CD8-positive, alpha-beta memory T cell (primary cell): ENCODE measurements around the gene BNC2. TPM values are rescaled to one million over a fixed set of nuclear protein-coding genes. Genes with fewer than 3 reads are reported as not detected.
"Not testable (repeated sequence)": the region's sequence is repeated elsewhere in the genome, so short reads cannot be mapped to it uniquely, and the experiment has no call there.

Experiments used
- CTCF ChIA-PET: fragments of 350-600 bp; sonication (Branson Sonifier 250); formaldehyde crosslinking; loops from one replicate; lab custom pipeline; 2021; ENCODE audit warnings: antibody characterized with exemption; lab: Charles Lee
- POLR2A ChIA-PET: fragments of 350-600 bp; sonication (Branson Sonifier 250); formaldehyde crosslinking; loops from one replicate; lab custom pipeline; 2021; ENCODE audit warnings: antibody characterized with exemption; lab: Charles Lee
- DNase-seq, 5 donors: peaks; one replicate each; pipeline versions ENCODE4 v3.0.0 to v3.0.0-alpha.2; 2020 to 2022; ENCODE audit warnings: mixed read lengths in 1 of 5
- H3K27ac ChIP-seq: one replicate; pipeline ENCODE4 v1.7.0; 2013; ENCODE audit warnings: low read depth, mild to moderate bottlenecking, low read length, moderate library complexity
- H3K27me3 ChIP-seq: 2 replicates; pipeline ENCODE4 v1.7.0; 2013; ENCODE audit warnings: low read length, mild to moderate bottlenecking; ENCODE audit not compliant: insufficient read depth, poor library complexity, severe bottlenecking
- H3K36me3 ChIP-seq: 2 replicates; pipeline ENCODE4 v1.7.0; 2013; ENCODE audit warnings: mild to moderate bottlenecking, low read length, moderate library complexity; ENCODE audit not compliant: insufficient read depth
- H3K4me1 ChIP-seq: 2 replicates; pipeline ENCODE4 v1.7.0; 2013; ENCODE audit warnings: mild to moderate bottlenecking, low read length, moderate library complexity; ENCODE audit not compliant: insufficient read depth
- H3K4me3 ChIP-seq: 2 replicates; pipeline ENCODE4 v1.7.0; 2013; ENCODE audit warnings: mild to moderate bottlenecking, low read length
- H3K9me3 ChIP-seq: 2 replicates; pipeline ENCODE4 v1.7.0; 2013; ENCODE audit warnings: mild to moderate bottlenecking, low read length
- H3K27ac Mint-ChIP-seq, 8 donors: one replicate each; pipeline ENCODE4 v1.8.0; 2020 to 2021; ENCODE audit warnings: mixed read lengths in 8 of 8, mild to moderate bottlenecking in 6 of 8, inconsistent platforms in 3 of 8, moderate library complexity in 3 of 8
- H3K27me3 Mint-ChIP-seq, 2 donors: one replicate each; pipeline ENCODE4 v1.8.0; 2020 to 2021; ENCODE audit warnings: mixed read lengths in 2 of 2, mild to moderate bottlenecking in 1 of 2, moderate library complexity in 1 of 2
- H3K36me3 Mint-ChIP-seq, 3 donors: one replicate each; pipeline ENCODE4 v1.8.0; 2020 to 2021; ENCODE audit warnings: mixed read lengths in 3 of 3, inconsistent platforms in 1 of 3, mild to moderate bottlenecking in 1 of 3
- H3K4me1 Mint-ChIP-seq, 3 donors: one replicate each; pipeline ENCODE4 v1.8.0; 2020 to 2021; ENCODE audit warnings: mixed read lengths in 3 of 3, inconsistent platforms in 1 of 3, mild to moderate bottlenecking in 1 of 3
- H3K4me3 Mint-ChIP-seq, 7 donors: one replicate each; pipeline ENCODE4 v1.8.0; 2020 to 2021; ENCODE audit warnings: mixed read lengths in 7 of 7, mild to moderate bottlenecking in 6 of 7, moderate library complexity in 4 of 7, inconsistent platforms in 2 of 7
- H3K9me3 Mint-ChIP-seq, 5 donors: one replicate each; pipeline ENCODE4 v1.8.0; 2020 to 2022; ENCODE audit warnings: mixed read lengths in 5 of 5, mild to moderate bottlenecking in 3 of 5, moderate library complexity in 2 of 5, inconsistent platforms in 1 of 5
- polyA plus RNA-seq: library from polyadenylated mRNA; unstranded; fragments of 300-500 nt; fragmentation: Illumina TruSeq; gene quantifications from one replicate; pipeline ENCODE4 v1.2.3, GENCODE V29; 2021
- total RNA-seq, 2 experiments: library from RNA; stranded (reverse); gene quantifications; one replicate each; pipeline ENCODE4 v1.2.3, GENCODE V29; 2021

Gene BNC2
- total and polyA plus RNA-seq, 3 experiments from 2014 or later = 0.18 TPM; not detected in 2

GRCh38 chr9:16539626-16540025 lies 330.8 kb downstream of the BNC2 start:
- H3K27me3 ChIP-seq, H3K9me3 ChIP-seq, H3K4me3 Mint-ChIP-seq, H3K27ac Mint-ChIP-seq, H3K4me3 ChIP-seq, POLR2A ChIA-PET, H3K4me1 ChIP-seq, CTCF ChIA-PET, H3K36me3 Mint-ChIP-seq, H3K4me1 Mint-ChIP-seq, DNase-seq, H3K36me3 ChIP-seq, H3K27ac ChIP-seq, H3K27me3 Mint-ChIP-seq: not testable (repeated sequence)
- peaks cover 0 to 32% (median 2%) of the 10 kb centered on the region in 5 donors for H3K9me3 Mint-ChIP-seq

- H3K27ac ChIP-seq = no peak overlapping the region
- H3K9me3 ChIP-seq = no peaks in the 10 kb centered on the region
- Mint-ChIP-seq H3K9me3 (peaks cover 0 to 37% (median 2%) of the 10 kb centered on the region in 5 donors), H3K4me3 (no peak overlapping the region), H3K4me1 (no peaks in the 10 kb centered on the region), H3K27ac (no peak overlapping the region), H3K36me3 (no peaks in the 10 kb centered on the region), H3K27me3 (no peaks in the 10 kb centered on the region)
- H3K36me3 ChIP-seq = no peaks in the 10 kb centered on the region
- H3K4me1 ChIP-seq = no peaks in the 10 kb centered on the region
- POLR2A ChIA-PET = no interaction called here
- H3K27me3 ChIP-seq = no peaks in the 10 kb centered on the region
- H3K4me3 ChIP-seq = no peak overlapping the region
- CTCF ChIA-PET = no interaction called here
- no peak for DNase-seq
These were observed 334.9 kb downstream of the BNC2 start for GRCh38 chr9:16535555-16535954.

GRCh38 chr9:16532681-16533450 lies 337.6 kb downstream of the BNC2 start:
- Histone ChIP-seq H3K9me3 (no peaks in the 10 kb centered on the region), H3K36me3 (no peaks in the 10 kb centered on the region), H3K27ac (no peak overlapping the region), H3K27me3 (no peaks in the 10 kb centered on the region), H3K4me1 (no peaks in the 10 kb centered on the region), H3K4me3 (no peak overlapping the region)
- Mint-ChIP-seq H3K27me3 (no peaks in the 10 kb centered on the region), H3K36me3 (no peaks in the 10 kb centered on the region), H3K4me1 (no peaks in the 10 kb centered on the region), H3K9me3 (peaks cover 0 to 28% (median 0%) of the 10 kb centered on the region in 5 donors), H3K27ac (no peak overlapping the region), H3K4me3 (no peak overlapping the region)
- DNase-seq = no peak
- CTCF ChIA-PET = no interaction called here
- POLR2A ChIA-PET = no interaction called here

GRCh38 chr9:16532272-16532671 lies 338.2 kb downstream of the BNC2 start:
- H3K4me3 Mint-ChIP-seq = no peak overlapping the region

GRCh38 chr9:16530669-16531642 lies 339.5 kb downstream of the BNC2 start:
- Mint-ChIP-seq H3K27me3 (no peaks in the 10 kb centered on the region), H3K36me3 (no peaks in the 10 kb centered on the region), H3K27ac (no peak overlapping the region), H3K9me3 (peaks cover 0 to 32% (median 3%) of the 10 kb centered on the region in 5 donors), H3K4me1 (no peaks in the 10 kb centered on the region), H3K4me3 (no peak overlapping the region)
- DNase-seq = no peak
- no peaks in the 10 kb centered on the region for H3K9me3 ChIP-seq
- ChIA-PET POLR2A (no interaction called here), CTCF (no interaction called here)
- no peaks in the 10 kb centered on the region for H3K4me1 ChIP-seq
- H3K27me3 ChIP-seq = no peaks in the 10 kb centered on the region
- no peak overlapping the region for H3K4me3 ChIP-seq
- no peak overlapping the region for H3K27ac ChIP-seq
- no peaks in the 10 kb centered on the region for H3K36me3 ChIP-seq

More at GRCh38 chr9:16532272-16532671, 338.2 kb downstream of the BNC2 start:
- Mint-ChIP-seq H3K27ac (no peak overlapping the region), H3K36me3 (no peaks in the 10 kb centered on the region), H3K4me1 (no peaks in the 10 kb centered on the region), H3K9me3 (peaks cover 0 to 27% (median 3%) of the 10 kb centered on the region in 5 donors), H3K27me3 (no peaks in the 10 kb centered on the region)
- no peaks in the 10 kb centered on the region for H3K4me1 ChIP-seq
- H3K4me3 ChIP-seq = no peak overlapping the region
- POLR2A ChIA-PET = no interaction called here
- H3K36me3 ChIP-seq = no peaks in the 10 kb centered on the region
- no peaks in the 10 kb centered on the region for H3K9me3 ChIP-seq
- H3K27me3 ChIP-seq = no peaks in the 10 kb centered on the region
- no peak overlapping the region for H3K27ac ChIP-seq
- CTCF ChIA-PET = no interaction called here
- DNase-seq = no peak

GRCh38 chr9:16527573-16527972 lies 342.9 kb downstream of the BNC2 start:
- no peak overlapping the region for H3K4me3 Mint-ChIP-seq
- H3K36me3 ChIP-seq = no peaks in the 10 kb centered on the region
- H3K27me3 Mint-ChIP-seq = peaks cover 0 to 1% of the 10 kb centered on the region in 2 donors
- H3K9me3 Mint-ChIP-seq = peaks cover 0 to 23% (median 6%) of the 10 kb centered on the region in 5 donors
- DNase-seq = no peak
- POLR2A ChIA-PET = no interaction called here
- no peaks in the 10 kb centered on the region for H3K9me3 ChIP-seq
- no peak overlapping the region for H3K27ac ChIP-seq
- no peaks in the 10 kb centered on the region for H3K36me3 Mint-ChIP-seq
- no peaks in the 10 kb centered on the region for H3K4me1 Mint-ChIP-seq
- no peak overlapping the region for H3K4me3 ChIP-seq
- no peaks in the 10 kb centered on the region for H3K4me1 ChIP-seq
- H3K27ac Mint-ChIP-seq = no peak overlapping the region
- CTCF ChIA-PET = no interaction called here
- H3K27me3 ChIP-seq = no peaks in the 10 kb centered on the region

GRCh38 chr9:16526380-16526779 lies 344.1 kb downstream of the BNC2 start:
- Histone ChIP-seq H3K36me3 (no peaks in the 10 kb centered on the region), H3K9me3 (no peaks in the 10 kb centered on the region), H3K4me3 (no peak overlapping the region), H3K27ac (no peak overlapping the region), H3K27me3 (no peaks in the 10 kb centered on the region), H3K4me1 (no peaks in the 10 kb centered on the region)
- CTCF ChIA-PET = no interaction called here
- no peak overlapping the region for H3K27ac Mint-ChIP-seq
- H3K9me3 Mint-ChIP-seq = peaks cover 0 to 18% (median 11%) of the 10 kb centered on the region in 5 donors
- no peaks in the 10 kb centered on the region for H3K4me1 Mint-ChIP-seq
- POLR2A ChIA-PET = no interaction called here
- no peak for DNase-seq
- H3K4me3 Mint-ChIP-seq = no peak overlapping the region
- no peaks in the 10 kb centered on the region for H3K36me3 Mint-ChIP-seq
- peaks cover 0 to 2% of the 10 kb centered on the region in 2 donors for H3K27me3 Mint-ChIP-seq

GRCh38 chr9:16524823-16525222 lies 345.6 kb downstream of the BNC2 start:
- Histone ChIP-seq H3K36me3 (no peaks in the 10 kb centered on the region), H3K4me1 (no peaks in the 10 kb centered on the region), H3K27me3 (no peaks in the 10 kb centered on the region), H3K9me3 (no peaks in the 10 kb centered on the region), H3K4me3 (no peak overlapping the region), H3K27ac (no peak overlapping the region)
- ChIA-PET POLR2A (no interaction called here), CTCF (no interaction called here)
- Mint-ChIP-seq H3K36me3 (no peaks in the 10 kb centered on the region), H3K27me3 (peaks cover 0 to 2% of the 10 kb centered on the region in 2 donors), H3K27ac (no peak overlapping the region), H3K4me1 (no peaks in the 10 kb centered on the region), H3K9me3 (peaks cover 3 to 18% (median 9%) of the 10 kb centered on the region in 5 donors), H3K4me3 (no peak overlapping the region)
- no peak for DNase-seq
